IMR-90 (cell line): Measurements from ENCODE around the gene NIPBL. TPM values are rescaled to one million over a fixed set of nuclear protein-coding genes. Genes with fewer than 3 reads are reported as not detected.

Experiments used
- ATAC-seq: fragments of 200-7000 bp; cut with Tn5 transposase; 2 replicates; pipeline ENCODE4 v1.9.1; 2020; ENCODE audit warnings: low read depth, mild to moderate bottlenecking, moderate library complexity
- BruUV-seq: library from RNA; stranded (reverse); fragments of 400-500 nt; replicated peaks from 2 replicates; lab custom pipeline; 2021; lab: Mats Ljungman, UMichigan
- CTCF ChIA-PET: fragments of 300-600 bp; formaldehyde crosslinking; extraction: SDS; loops from one replicate; lab custom pipeline; 2021; ENCODE audit warnings: antibody characterized with exemption; lab: Yijun Ruan, JAX
- POLR2A ChIA-PET: fragments of 300-600 bp; sonication (Branson Sonifier 250); formaldehyde crosslinking; loops from one replicate; lab custom pipeline; 2022; ENCODE audit warnings: antibody characterized with exemption; ENCODE audit not compliant: unreplicated experiment; lab: Charles Lee
- DNase-seq: peaks from one replicate; pipeline ENCODE4 v3.0.0; 2013
- H2AFZ ChIP-seq: replicated peaks from 2 replicates; pipeline ENCODE3; 2013; ENCODE audit warnings: low read length, mild to moderate bottlenecking; ENCODE audit not compliant: poor library complexity
- H2AK5ac ChIP-seq: 2 replicates; pipeline ENCODE4 v1.6.1; 2013; ENCODE audit warnings: low read depth, low read length, inconsistent platforms
- H2AK9ac ChIP-seq: replicated peaks from 2 replicates; pipeline ENCODE3; 2013; ENCODE audit warnings: mild to moderate bottlenecking, low read depth, low read length, moderate library complexity; ENCODE audit not compliant: poor library complexity
- H2BK120ac ChIP-seq: 2 replicates; pipeline ENCODE4 v1.6.1; 2013; ENCODE audit warnings: low read depth, low read length, inconsistent platforms
- H2BK15ac ChIP-seq: 3 replicates; pipeline ENCODE4 v1.6.1; 2013; ENCODE audit warnings: low read depth, low read length, inconsistent platforms
- H2BK20ac ChIP-seq: 2 replicates; pipeline ENCODE4 v1.6.1; 2013; ENCODE audit warnings: low read depth, mild to moderate bottlenecking, inconsistent platforms, low read length, moderate library complexity
- H2BK5ac ChIP-seq: 2 replicates; pipeline ENCODE4 v1.6.1; 2013; ENCODE audit warnings: mild to moderate bottlenecking, low read depth, low read length, inconsistent platforms; ENCODE audit not compliant: poor library complexity, severe bottlenecking
- H3K14ac ChIP-seq: replicated peaks from 2 replicates; pipeline ENCODE4 v1.6.1; 2013; ENCODE audit warnings: low read depth, low read length, inconsistent platforms
- H3K18ac ChIP-seq: 2 replicates; pipeline ENCODE4 v1.6.1; 2013; ENCODE audit warnings: low read depth, low read length, control low read depth
- H3K23ac ChIP-seq: 2 replicates; pipeline ENCODE4 v1.6.1; 2013; ENCODE audit warnings: low read depth, low read length, inconsistent platforms
- H3K27ac ChIP-seq: 2 replicates; pipeline ENCODE4 v1.5.1; 2013; ENCODE audit warnings: mild to moderate bottlenecking, control low read depth, low read length; ENCODE audit not compliant: insufficient read depth
- H3K27me3 ChIP-seq: 2 replicates; pipeline ENCODE4 v1.6.1; 2013; ENCODE audit warnings: low read length; ENCODE audit not compliant: control insufficient read depth, insufficient read depth
- H3K36me3 ChIP-seq: 2 replicates; pipeline ENCODE4 v1.6.1; 2013; ENCODE audit warnings: low read length, mixed read lengths; ENCODE audit not compliant: control insufficient read depth, insufficient read depth
- H3K4ac ChIP-seq: 2 replicates; pipeline ENCODE4 v1.6.1; 2013; ENCODE audit warnings: low read depth, low read length, inconsistent platforms
- H3K4me1 ChIP-seq: 2 replicates; pipeline ENCODE4 v1.6.1; 2013; ENCODE audit warnings: low read length, mixed read lengths; ENCODE audit not compliant: control insufficient read depth, insufficient read depth
- H3K4me2 ChIP-seq: 2 replicates; pipeline ENCODE4 v1.6.1; 2013; ENCODE audit warnings: low read depth, mild to moderate bottlenecking, control low read depth, low read length, moderate library complexity
- H3K4me3 ChIP-seq: 2 replicates; pipeline ENCODE4 v1.5.1; 2013; ENCODE audit warnings: low read depth, mild to moderate bottlenecking, control low read depth, low read length, moderate library complexity; ENCODE audit not compliant: insufficient read depth
- H3K56ac ChIP-seq: 2 replicates; pipeline ENCODE4 v1.6.1; 2013; ENCODE audit warnings: low read length, inconsistent platforms; ENCODE audit not compliant: insufficient read depth; ENCODE audit errors: extremely low read depth
- H3K79me1 ChIP-seq, 2 experiments: 2 replicates each; pipeline ENCODE4 v1.6.1; 2013; ENCODE audit warnings: low read length in 2 of 2, inconsistent platforms in 1 of 2, low read depth in 1 of 2
- H3K9ac ChIP-seq: 2 replicates; pipeline ENCODE4 v1.6.1; 2013; ENCODE audit warnings: low read depth, low read length, control low read depth
- H3K9me1 ChIP-seq: 2 replicates; pipeline ENCODE4 v1.6.1; 2013; ENCODE audit warnings: low read length, inconsistent platforms; ENCODE audit not compliant: insufficient read depth
- H3K9me3 ChIP-seq: 2 replicates; pipeline ENCODE4 v1.6.1; 2013; ENCODE audit warnings: low read length; ENCODE audit not compliant: control insufficient read depth, insufficient read depth
- H4K20me1 ChIP-seq: 2 replicates; pipeline ENCODE4 v1.6.1; 2013; ENCODE audit warnings: low read length, inconsistent platforms; ENCODE audit not compliant: insufficient read depth
- H4K5ac ChIP-seq: 2 replicates; pipeline ENCODE4 v1.6.1; 2013; ENCODE audit warnings: mild to moderate bottlenecking, low read depth, low read length, control low read depth
- H4K8ac ChIP-seq, 2 experiments: 2 replicates each; pipeline ENCODE4 v1.6.1; 2013; ENCODE audit warnings: low read depth in 2 of 2, low read length in 2 of 2, control low read depth in 1 of 2, inconsistent platforms in 1 of 2
- H4K91ac ChIP-seq: 2 replicates; pipeline ENCODE4 v1.6.1; 2013; ENCODE audit warnings: low read depth, low read length, inconsistent platforms; ENCODE audit not compliant: insufficient read depth
- BHLHE40 ChIP-seq: fragments of 150-350 bp; IDR thresholded peaks from 2 replicates; pipeline ENCODE4 v1.6.1; 2016; ENCODE audit warnings: mild to moderate bottlenecking, low read depth, low read length
- CHD1 ChIP-seq: IDR thresholded peaks from 2 replicates; pipeline ENCODE4 v1.6.1; 2012; ENCODE audit warnings: low read depth, low read length, improper control_type of control experiment
- CTCF ChIP-seq: conservative IDR thresholded peaks from 2 replicates; pipeline ENCODE4 v1.5.1; 2012; ENCODE audit warnings: mild to moderate bottlenecking, low read depth, low read length, improper control_type of control experiment
- MAFK ChIP-seq: IDR thresholded peaks from 2 replicates; pipeline ENCODE4 v1.6.1; 2012; ENCODE audit warnings: low read depth, low read length, improper control_type of control experiment
- MAZ ChIP-seq: IDR thresholded peaks from 2 replicates; pipeline ENCODE4 v1.6.1; 2012; ENCODE audit warnings: low read depth, mild to moderate bottlenecking, low read length, improper control_type of control experiment, moderate library complexity, borderline replicate concordance
- POLR2A ChIP-seq: IDR thresholded peaks from 2 replicates; pipeline ENCODE4 v1.6.1; 2012; ENCODE audit warnings: mild to moderate bottlenecking, low read depth, low read length
- RAD21 ChIP-seq: IDR thresholded peaks from 2 replicates; pipeline ENCODE4 v1.6.1; 2012; ENCODE audit warnings: low read length, improper control_type of control experiment
- RFX5 ChIP-seq: IDR thresholded peaks from 2 replicates; pipeline ENCODE4 v1.8.0; 2012; ENCODE audit warnings: low read depth, mild to moderate bottlenecking, low read length, moderate library complexity
- USF2 ChIP-seq: fragments of 150-350 bp; IDR thresholded peaks from 2 replicates; pipeline ENCODE4 v1.6.1; 2017; ENCODE audit warnings: mild to moderate bottlenecking, antibody characterized with exemption, low read length, low read depth
- WGBS, 2 experiments: methylation state at CpG; one replicate each; pipeline versions ENCODE4 v1.1.5 to v1.1.7; 2013; ENCODE audit warnings: missing lambda C conversion rate in 2 of 2; ENCODE audit not compliant: insufficient read length in 1 of 2; ENCODE audit errors: extremely low coverage in 2 of 2; 5-methylcytosine and 5-hydroxymethylcytosine counted together
- dilution Hi-C: fragments of 300-500 bp; cut with HindIII; formaldehyde crosslinking; loops from one replicate; pipeline ENCODE4 v1.14.3; 2018; ENCODE audit warnings: low sequenced_read_pairs; ENCODE audit not compliant: unreplicated experiment
- in situ Hi-C: fragments of 300-500 bp; cut with MboI; formaldehyde crosslinking; loops from 3 replicates; pipeline ENCODE4 v1.14.3; 2019; ENCODE audit warnings: low sequenced_read_pairs, inconsistent platforms, mixed read lengths
- intact Hi-C: fragments of 100-400 bp; cut with micrococcal nuclease; formaldehyde crosslinking; loops from 2 replicates; pipeline ENCODE4 v1.10.0; 2022
- polyA plus RNA-seq, 3 experiments: library from polyadenylated mRNA; depleted of rRNA; stranded (reverse); fragments of >200 nt; gene quantifications; 2 replicates each; pipeline ENCODE4 v1.2.3, GENCODE V29; 2012; ENCODE audit warnings: low replicate concordance in 1 of 3
- total RNA-seq: library from RNA; depleted of rRNA; stranded (reverse); fragments of >200 nt; gene quantifications from 2 replicates; pipeline ENCODE4 v1.2.3, GENCODE V29; 2012

The NIPBL gene
- total and polyA plus RNA-seq, 2 of the 4 experiments (the other 2 are of a cell fraction) = 8.4 to 46.4 TPM

- no TSS peak for BruUV-seq
- Histone ChIP-seq H3K18ac (no peak overlapping the region), H3K4ac (no peak overlapping the region), H3K4me2 (no peak overlapping the region), H3K36me3 (peaks cover 2% of the 10 kb centered on the region; the same call in 1 of the 2 replicates), H3K23ac (no peak overlapping the region), H2BK120ac (no peak overlapping the region), H3K4me1 (peaks cover 2% of the 10 kb centered on the region; the same call in 1 of the 2 replicates), H3K9me1 (peaks cover 4% of the 10 kb centered on the region; the same call in 1 of the 2 replicates), H3K9me3 (no peaks in the 10 kb centered on the region), H3K9ac (no peak overlapping the region), H2BK20ac (no peak overlapping the region), H3K27ac (no peak overlapping the region), H3K14ac (no peak overlapping the region), H3K27me3 (no peaks in the 10 kb centered on the region), H2AK5ac (no peak overlapping the region), H3K4me3 (no peak overlapping the region), H2BK5ac (no peak overlapping the region), H4K20me1 (peaks cover 38% of the 10 kb centered on the region; the same call in 1 of the 2 replicates), H2AFZ (no peak overlapping the region), H4K8ac (no peak overlapping the region), H2AK9ac (no peak overlapping the region), H3K56ac (no peak overlapping the region), H4K91ac (no peak overlapping the region), H3K79me1 (peaks cover 5 to 48% of the 10 kb centered on the region in 2 experiments), H4K5ac (no peak overlapping the region), H2BK15ac (no peak overlapping the region)
- POLR2A ChIA-PET = no interaction called here
- in situ Hi-C loops = no loop called here
- CTCF ChIA-PET = no interaction called here
- WGBS, 2 experiments = no CpG with 5 or more reads among the region's 2 CpGs
- no peak for ATAC-seq
- intact Hi-C loops = no loop called here
- dilution Hi-C loops = no loop called here
- no peak for DNase-seq
- TF ChIP-seq CTCF (no peak), RFX5 (no peak), BHLHE40 (no peak), MAZ (no peak), MAFK (no peak), RAD21 (no peak), USF2 (no peak), POLR2A (no peak), CHD1 (no peak)
These were observed 76.5 kb downstream of the NIPBL start for GRCh38 chr5:36953043-36953442.
